BE2C (cell line): Measurements from ENCODE around the gene PLK3.

Experiments
- DNase-seq: peaks from one replicate; pipeline ENCODE4 v3.0.0-alpha.2; 2020
- H3K27me3 ChIP-seq: fragments of 250-450 bp; sonication (Bioruptor Pico); 2 replicates; pipeline ENCODE4 v1.5.1; 2020; ENCODE audit warnings: mild to moderate bottlenecking
- H3K36me3 ChIP-seq: fragments of 250-450 bp; sonication (Bioruptor Pico); 2 replicates; pipeline ENCODE4 v1.5.1; 2020; ENCODE audit warnings: mild to moderate bottlenecking
- H3K4me1 ChIP-seq: fragments of 250-450 bp; sonication (Bioruptor Pico); 2 replicates; pipeline ENCODE4 v1.5.1; 2020
- H3K4me3 ChIP-seq: 2 replicates; pipeline ENCODE4 v1.5.1; 2011; ENCODE audit warnings: low read depth, low read length
- H3K9me3 ChIP-seq: fragments of 250-450 bp; sonication (Bioruptor Pico); 2 replicates; pipeline ENCODE4 v1.5.1; 2020
- CTCF ChIP-seq: IDR thresholded peaks from 2 replicates; pipeline ENCODE4 v1.5.1; 2012; ENCODE audit warnings: mild to moderate bottlenecking, low read depth, low read length

The PLK3 gene

GRCh38 chr1:44780583-44781121 lies 19.5 kb upstream of the PLK3 start:
- TF ChIP-seq CTCF, result no peak
- Histone ChIP-seq H3K4me1 (no peaks in the 10 kb centered on the region), H3K27me3 (no peaks in the 10 kb centered on the region), H3K4me3 (no peak overlapping the region), H3K9me3 (no peaks in the 10 kb centered on the region), H3K36me3 (peaks cover 45% of the 10 kb centered on the region)
- no peak for DNase-seq

- H3K4me1 ChIP-seq, result no peaks in the 10 kb centered on the region
- DNase-seq, result no peak
- H3K36me3 ChIP-seq, result peaks cover 15% of the 10 kb centered on the region
- no peak for TF ChIP-seq CTCF
- no peaks in the 10 kb centered on the region for H3K9me3 ChIP-seq
- H3K4me3 ChIP-seq, result peak overlapping the region; percentile 33
- H3K27me3 ChIP-seq, result no peaks in the 10 kb centered on the region
Measured at GRCh38 chr1:44783697-44784093, 16.5 kb upstream of the PLK3 start.

GRCh38 chr1:44784094-44785028 lies 15.8 kb upstream of the PLK3 start:
- Histone ChIP-seq H3K4me3 (peak overlapping the region; percentile 33), H3K4me1 (no peaks in the 10 kb centered on the region), H3K9me3 (no peaks in the 10 kb centered on the region), H3K27me3 (no peaks in the 10 kb centered on the region), H3K36me3 (peaks cover 8% of the 10 kb centered on the region)
- DNase-seq, result peak; percentile 25
- no peak for TF ChIP-seq CTCF

- TF ChIP-seq CTCF, result no peak
- H3K4me3 ChIP-seq, result no peak overlapping the region
Measured at GRCh38 chr1:44785029-44785380, 15.2 kb upstream of the PLK3 start.

GRCh38 chr1:44785501-44786137 lies 14.6 kb upstream of the PLK3 start:
- DNase-seq, result no peak
- H3K9me3 ChIP-seq, result no peaks in the 10 kb centered on the region
- H3K4me1 ChIP-seq, result no peaks in the 10 kb centered on the region
- no peak overlapping the region; the same call in 1 of the 2 replicates for H3K4me3 ChIP-seq
- peaks cover 2% of the 10 kb centered on the region; the same call in 1 of the 2 replicates for H3K36me3 ChIP-seq
- H3K27me3 ChIP-seq, result no peaks in the 10 kb centered on the region
- TF ChIP-seq CTCF, result no peak

More at GRCh38 chr1:44785029-44785380, 15.2 kb upstream of the PLK3 start:
- H3K27me3 ChIP-seq, result no peaks in the 10 kb centered on the region
- DNase-seq, result no peak
- H3K36me3 ChIP-seq, result peaks cover 2% of the 10 kb centered on the region; the same call in 1 of the 2 replicates
- no peaks in the 10 kb centered on the region for H3K9me3 ChIP-seq
- H3K4me1 ChIP-seq, result no peaks in the 10 kb centered on the region
